GM04504 (cell line): ENCODE measurements around the gene CNTNAP2.
"Not testable (repeated sequence)": the region's sequence is repeated elsewhere in the genome, so short reads cannot be mapped to it uniquely, and the experiment has no call there.

ENCODE experiments used
- DNase-seq: peaks from one replicate; pipeline ENCODE4 v3.0.0-alpha.2; 2012; ENCODE audit warnings: low read depth

The CNTNAP2 gene

GRCh38 chr7:148318102-148318811, 2201.7 kb downstream of the CNTNAP2 start:
- DNase-seq, result no peak

- DNase-seq, result no peak
These were observed 2202.2 kb downstream of the CNTNAP2 start for GRCh38 chr7:148318838-148319237.

GRCh38 chr7:148319316-148319808, 2202.8 kb downstream of the CNTNAP2 start:
- no peak for DNase-seq

- DNase-seq, result no peak
These were observed 2208.6 kb downstream of the CNTNAP2 start for GRCh38 chr7:148325208-148325607.

- no peak for DNase-seq
These were observed 2210.8 kb downstream of the CNTNAP2 start for GRCh38 chr7:148327379-148327778.

- DNase-seq, result no peak
These were observed 2212.3 kb downstream of the CNTNAP2 start for GRCh38 chr7:148328906-148329305.

- no peak for DNase-seq
These were observed 2213.7 kb downstream of the CNTNAP2 start for GRCh38 chr7:148330124-148330818.

GRCh38 chr7:148330822-148331221, 2214.2 kb downstream of the CNTNAP2 start:
- no peak for DNase-seq

- DNase-seq, result not testable (repeated sequence)
These were observed 2214.9 kb downstream of the CNTNAP2 start for GRCh38 chr7:148331456-148331855.

- DNase-seq, result no peak
These were observed 2215.9 kb downstream of the CNTNAP2 start for GRCh38 chr7:148332191-148333186.

- DNase-seq, result no peak
These were observed 2217.9 kb downstream of the CNTNAP2 start for GRCh38 chr7:148334441-148334956.

GRCh38 chr7:148334959-148335577, 2218.5 kb downstream of the CNTNAP2 start:
- no peak for DNase-seq

- no peak for DNase-seq
These were observed 2219.2 kb downstream of the CNTNAP2 start for GRCh38 chr7:148335790-148336189.

GRCh38 chr7:148336411-148336810, 2219.8 kb downstream of the CNTNAP2 start:
- no peak for DNase-seq

GRCh38 chr7:148337246-148337965, 2220.8 kb downstream of the CNTNAP2 start:
- DNase-seq, result no peak

- no peak for DNase-seq
These were observed 2221.6 kb downstream of the CNTNAP2 start for GRCh38 chr7:148337995-148338747.

- DNase-seq, result no peak
These were observed 2224.1 kb downstream of the CNTNAP2 start for GRCh38 chr7:148340438-148341280.

GRCh38 chr7:148344406-148344805, 2227.8 kb downstream of the CNTNAP2 start:
- no peak for DNase-seq

GRCh38 chr7:148347981-148348380, 2231.4 kb downstream of the CNTNAP2 start:
- DNase-seq, result no peak
